HG03095 (cell line): ENCODE data around the gene ANK2.

ENCODE experiments used
- ATAC-seq: cut with Tn5 transposase; IDR thresholded peaks from one replicate; pipeline ENCODE4 v1.9.1; 2021; ENCODE audit warnings: moderate library complexity; ENCODE audit not compliant: unreplicated experiment

ANK2 gene

GRCh38 chr4:113278324-113278934 is 229.0 kb downstream of the ANK2 start:
- peak; percentile 98 for ATAC-seq

GRCh38 chr4:113285501-113285900 is 236.0 kb downstream of the ANK2 start:
- ATAC-seq: no peak

- ATAC-seq: no peak
These were observed 238.8 kb downstream of the ANK2 start for GRCh38 chr4:113288257-113288656.

GRCh38 chr4:113288696-113289095 is 239.2 kb downstream of the ANK2 start:
- no peak for ATAC-seq

GRCh38 chr4:113289766-113290165 is 240.3 kb downstream of the ANK2 start:
- ATAC-seq: no peak

GRCh38 chr4:113290666-113291065 is 241.2 kb downstream of the ANK2 start:
- no peak for ATAC-seq

- ATAC-seq: no peak
These were observed 243.1 kb downstream of the ANK2 start for GRCh38 chr4:113292371-113293042.

GRCh38 chr4:113293043-113293560 is 243.6 kb downstream of the ANK2 start:
- no peak for ATAC-seq

GRCh38 chr4:113293674-113294073 is 244.2 kb downstream of the ANK2 start:
- no peak for ATAC-seq

GRCh38 chr4:113294908-113295307 is 245.5 kb downstream of the ANK2 start:
- no peak for ATAC-seq

- no peak for ATAC-seq
These were observed 251.0 kb downstream of the ANK2 start for GRCh38 chr4:113300471-113300928.

- no peak for ATAC-seq
These were observed 252.6 kb downstream of the ANK2 start for GRCh38 chr4:113302051-113302450.

GRCh38 chr4:113303315-113303714 is 253.9 kb downstream of the ANK2 start:
- ATAC-seq: no peak

GRCh38 chr4:113311047-113311446 is 261.6 kb downstream of the ANK2 start:
- no peak for ATAC-seq

GRCh38 chr4:113312529-113312928 is 263.1 kb downstream of the ANK2 start:
- ATAC-seq: no peak

GRCh38 chr4:113314426-113314825 is 265.0 kb downstream of the ANK2 start:
- ATAC-seq: no peak

- ATAC-seq: peak; percentile 98
These were observed 267.4 kb downstream of the ANK2 start for GRCh38 chr4:113316879-113317278.

- no peak for ATAC-seq
These were observed 268.1 kb downstream of the ANK2 start for GRCh38 chr4:113317523-113317922.

- ATAC-seq: no peak
These were observed 273.3 kb downstream of the ANK2 start for GRCh38 chr4:113322736-113323135.

GRCh38 chr4:113325876-113326615 is 276.6 kb downstream of the ANK2 start:
- no peak for ATAC-seq

- no peak for ATAC-seq
These were observed 278.0 kb downstream of the ANK2 start for GRCh38 chr4:113327494-113327893.

GRCh38 chr4:113328514-113328913 is 279.1 kb downstream of the ANK2 start:
- ATAC-seq: no peak
